ENCODE results near the gene NUP42.

NUP42 gene

DNA sequence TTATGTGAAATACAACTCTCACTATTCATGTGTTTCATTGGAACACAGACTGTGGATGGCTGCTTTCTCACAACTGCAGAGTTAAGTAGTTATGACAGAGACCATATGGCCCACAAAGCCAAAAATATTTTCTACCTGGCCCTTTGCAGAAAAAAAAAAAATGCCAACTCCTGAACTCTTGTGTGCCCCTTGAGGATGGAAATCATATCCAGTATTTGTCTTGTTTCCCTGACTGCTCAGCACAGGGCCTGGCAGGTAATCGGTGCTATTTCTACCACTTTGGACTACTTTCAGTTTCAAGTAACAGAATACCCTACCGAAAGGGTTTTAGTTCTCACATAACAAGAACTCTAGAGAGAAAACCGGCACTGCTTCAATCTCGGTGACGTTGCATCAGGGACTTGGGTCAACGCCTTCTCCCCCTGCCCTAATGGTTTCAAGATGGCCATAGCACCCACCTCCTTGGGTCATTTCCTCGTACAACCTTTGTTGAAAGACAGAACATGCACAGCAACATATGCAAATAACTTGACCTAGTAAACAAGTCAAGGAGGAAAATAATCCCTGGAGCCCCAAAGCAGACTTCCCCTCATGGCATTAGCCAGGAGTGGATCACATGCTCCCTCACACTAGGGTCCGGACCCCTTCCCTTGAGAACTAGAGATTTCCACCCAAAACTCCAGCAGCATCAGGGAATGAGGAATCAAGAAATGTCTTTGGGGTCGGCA lies 52.9 kb downstream of the NUP42 start:
- no peak for DNase-seq (ENCODE audit: low read depth)

- no peak for DNase-seq (ENCODE audit: low read depth)
Measured at GRCh38 chr7:23235813-23236221, 54.0 kb downstream of the NUP42 start.

DNA sequence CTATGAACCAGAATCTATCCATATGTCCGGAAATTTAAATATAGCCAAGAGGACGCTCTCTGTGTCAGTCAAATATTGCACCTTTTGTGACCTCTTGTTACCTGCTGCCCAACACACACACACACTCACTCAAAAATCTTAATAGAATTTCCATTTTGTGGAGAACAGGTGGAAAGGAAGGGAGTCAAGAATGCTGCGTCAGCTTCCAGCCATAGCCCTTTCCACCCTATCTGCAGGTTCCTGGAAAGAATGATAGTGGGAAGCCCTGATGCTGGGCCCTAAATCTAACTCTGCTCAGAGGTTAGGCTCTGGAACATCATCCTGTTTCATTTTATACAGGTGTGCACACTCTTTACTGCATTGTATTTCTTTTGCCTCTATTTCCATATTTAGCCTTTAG lies 55.2 kb downstream of the NUP42 start:
- DNase-seq (ENCODE audit: low read depth), result no peak

DNA sequence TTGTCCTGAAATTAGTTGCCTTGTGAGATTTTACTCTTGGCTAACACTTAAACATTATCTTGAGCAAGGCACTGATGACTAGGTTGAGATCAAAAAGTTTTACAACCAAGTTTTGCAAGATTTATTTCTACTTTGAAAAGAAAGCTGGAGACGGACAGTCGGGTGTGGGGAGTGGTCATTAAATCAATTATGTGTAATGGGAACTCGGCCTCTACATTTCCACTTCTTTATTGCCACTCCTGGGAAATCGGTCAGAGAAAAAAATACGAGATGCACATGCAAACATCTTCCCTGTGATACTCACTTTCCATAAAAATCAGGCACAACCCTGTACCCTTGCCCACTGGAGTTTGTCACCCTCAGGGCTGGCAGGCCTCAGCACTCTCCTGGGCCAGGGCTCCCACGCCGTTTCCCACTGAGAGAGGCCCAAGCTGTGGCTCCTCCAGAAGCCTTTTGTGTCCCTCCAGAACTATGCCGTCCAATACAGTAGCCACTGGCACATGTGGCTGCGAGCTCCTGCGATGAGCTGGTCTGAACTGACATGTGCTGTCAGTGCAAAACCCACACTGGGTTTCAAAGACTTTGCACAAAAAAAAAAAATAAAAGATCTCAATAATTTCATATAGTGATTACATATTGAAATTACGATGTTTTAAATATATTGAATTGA lies 57.3 kb downstream of the NUP42 start:
- DNase-seq (ENCODE audit: low read depth), result no peak

DNA sequence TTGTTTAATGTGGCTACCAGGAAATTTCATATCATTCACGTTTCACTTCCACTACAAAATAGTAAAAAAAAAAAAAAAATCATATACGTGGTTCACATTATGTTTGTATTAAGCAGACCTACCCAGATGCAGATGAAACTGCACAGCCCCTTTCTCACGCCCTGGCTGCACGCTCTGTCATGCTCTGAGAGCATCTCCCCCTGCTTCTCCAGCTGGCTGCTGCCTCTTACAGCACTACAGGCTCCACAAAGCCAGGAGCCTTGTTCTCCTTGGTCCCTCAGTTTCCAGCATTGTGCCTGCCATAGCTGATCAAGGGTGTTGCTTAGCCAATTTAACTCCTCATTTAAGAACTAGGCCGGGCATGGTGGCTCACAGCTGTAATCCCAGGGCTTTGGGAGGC lies 57.9 kb downstream of the NUP42 start:
- no peak for DNase-seq (ENCODE audit: low read depth)

DNA sequence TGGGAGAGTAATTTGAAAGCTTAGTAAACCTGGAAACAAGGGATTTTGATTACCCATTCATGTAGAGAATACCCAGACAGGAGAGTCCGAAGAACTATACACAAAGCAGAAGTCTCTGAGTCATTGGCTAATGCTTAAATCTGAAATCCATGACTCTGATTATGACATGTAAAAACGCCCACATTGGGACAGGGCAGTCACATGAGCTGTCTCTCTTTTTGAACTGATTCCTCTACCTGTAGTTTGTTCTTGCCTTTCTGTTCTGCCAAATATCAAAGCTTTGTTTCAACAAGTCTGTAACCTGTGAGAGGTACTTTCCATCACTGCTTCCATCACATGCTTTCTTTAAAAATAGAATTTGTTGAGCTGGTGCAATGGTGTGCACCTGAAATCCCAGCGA lies 60.5 kb downstream of the NUP42 start:
- DNase-seq (ENCODE audit: low read depth), result no peak

- no peak for DNase-seq (ENCODE audit: low read depth)
Measured at GRCh38 chr7:23242935-23243334, 61.1 kb downstream of the NUP42 start.

DNA sequence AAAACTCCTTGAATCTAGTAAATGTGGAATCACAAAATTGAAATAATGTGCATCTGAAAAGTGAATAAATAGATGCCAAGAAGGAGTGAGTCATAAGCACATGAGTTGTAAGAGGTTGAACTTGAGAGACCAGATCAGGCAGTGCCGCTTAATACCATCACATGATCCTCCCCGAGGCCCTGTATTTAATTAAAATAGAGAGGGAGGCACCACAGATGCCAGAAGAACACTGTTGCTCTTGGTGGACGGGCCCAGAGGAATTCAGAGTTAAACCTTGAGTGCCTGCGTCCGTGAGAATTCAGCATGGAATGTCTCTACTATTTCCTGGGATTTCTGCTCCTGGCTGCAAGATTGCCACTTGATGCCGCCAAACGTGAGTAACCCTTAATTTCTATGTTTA lies 64.7 kb downstream of the NUP42 start, which contains the start of gene GPNMB:
GPNMB (plus strand) TSS at position 221 of the 400 bp plus-strand sequence; CDS start at position 304, 83 bp downstream.
- no peak for DNase-seq (ENCODE audit: low read depth)

GRCh38 chr7:23247046-23247602 lies 65.3 kb downstream of the NUP42 start:
- DNase-seq (ENCODE audit: low read depth), result no peak

GRCh38 chr7:23247603-23248335 lies 65.9 kb downstream of the NUP42 start:
- no peak for DNase-seq (ENCODE audit: low read depth)

GRCh38 chr7:23249486-23249885 lies 67.6 kb downstream of the NUP42 start:
- no peak for DNase-seq (ENCODE audit: low read depth)
